Measurements from ENCODE around the gene CACNA1F.

CACNA1F gene

DNA sequence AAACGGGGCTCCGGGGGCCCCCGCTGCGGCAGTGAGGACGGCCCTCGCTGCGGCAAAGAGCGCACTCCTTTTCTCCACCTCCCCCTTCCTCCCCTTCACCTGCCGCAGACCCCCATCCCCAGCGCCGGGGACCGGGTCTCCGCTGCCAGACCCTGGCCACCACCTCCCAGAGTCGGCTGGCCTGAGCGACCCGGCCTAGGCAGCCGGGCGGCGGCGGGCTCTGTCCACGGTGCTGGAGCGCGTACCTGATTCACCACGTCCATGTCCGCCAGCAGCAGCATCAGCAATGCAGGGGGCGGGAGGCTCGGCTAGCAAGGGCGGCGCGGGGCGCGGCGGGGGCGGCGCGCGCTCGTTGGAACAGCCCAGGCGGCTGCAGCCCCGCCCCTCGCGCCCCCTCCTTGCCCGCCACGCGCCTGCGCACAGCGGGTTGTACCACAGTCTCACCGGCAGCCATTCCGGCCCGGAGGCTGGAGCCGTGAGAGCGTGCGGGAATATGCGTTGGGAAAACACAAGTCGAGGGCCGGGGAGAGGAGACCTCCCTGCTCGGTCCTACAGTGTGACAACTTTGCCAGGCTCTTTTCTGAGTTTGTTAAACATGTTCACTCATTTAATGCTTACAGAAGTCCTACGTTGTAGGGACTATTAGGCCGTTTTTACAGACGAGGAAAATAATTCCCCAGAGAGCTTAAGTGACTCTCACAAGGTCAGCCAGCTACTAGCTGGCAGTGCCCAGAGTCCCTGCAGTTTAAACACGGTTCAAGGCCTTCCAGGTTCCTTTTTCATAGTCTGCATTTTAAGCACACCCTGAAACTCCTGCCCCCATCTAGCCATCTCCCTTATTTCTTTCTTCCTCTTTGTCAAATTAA is 33.0 kb downstream of the CACNA1F start, which contains the start of gene SYP:
SYP (minus strand) TSS at position 288 of the 866 bp plus-strand sequence; CDS start at position 281, 7 bp downstream.
- no peaks in the 10 kb centered on the region for H3K36me3 ChIP-seq (ENCODE audit: control insufficient read depth, insufficient read depth, low read length)
- 0 to 13% methylated on average over 10 to 16 of the region's 61 CpGs for WGBS, 2 experiments (ENCODE audit: insufficient coverage in 2 of 2)
- H3K27ac ChIP-seq (ENCODE audit: low read depth, low read length, severe bottlenecking) = no peak within 1 kb of the TSS
- no peaks in the 10 kb centered on the region for H3K9me3 ChIP-seq (ENCODE audit: control insufficient read depth, low read length)
- H3K4me1 ChIP-seq (ENCODE audit: control insufficient read depth, insufficient read depth, low read length, poor library complexity, severe bottlenecking) = peaks cover 4% of the 10 kb centered on the region
- H3K4me3 ChIP-seq (ENCODE audit: extremely low read depth, insufficient read depth, low read length, poor library complexity, severe bottlenecking) = no peak within 1 kb of the TSS

DNA sequence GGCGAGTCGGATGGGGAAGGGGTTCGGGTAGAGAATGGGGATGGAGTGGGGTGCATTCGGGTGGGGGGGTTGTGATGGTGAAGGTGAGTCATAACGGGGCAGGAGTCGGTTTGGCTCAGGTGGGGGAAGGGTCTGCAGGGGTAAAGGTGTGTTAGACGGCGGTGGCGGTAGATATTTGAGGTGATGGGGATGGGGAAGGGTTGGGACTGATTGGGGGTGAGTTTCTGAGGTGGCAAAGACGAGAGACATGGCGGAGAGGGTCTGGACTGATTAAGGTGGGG is 33.9 kb downstream of the CACNA1F start:
- peaks cover 4% of the 10 kb centered on the region for H3K4me1 ChIP-seq (ENCODE audit: control insufficient read depth, insufficient read depth, low read length, poor library complexity, severe bottlenecking)
- H3K4me3 ChIP-seq (ENCODE audit: extremely low read depth, insufficient read depth, low read length, poor library complexity, severe bottlenecking) = no peak overlapping the region
- no peak overlapping the region for H3K27ac ChIP-seq (ENCODE audit: low read depth, low read length, severe bottlenecking)
- H3K9me3 ChIP-seq (ENCODE audit: control insufficient read depth, low read length) = no peaks in the 10 kb centered on the region
- no peaks in the 10 kb centered on the region for H3K36me3 ChIP-seq (ENCODE audit: control insufficient read depth, insufficient read depth, low read length)
- 19% methylated on average over 9 of the region's 11 CpGs; no CpG with 5 or more reads in 1 of the 2 experiments for WGBS, 2 experiments (ENCODE audit: insufficient coverage in 2 of 2)

DNA sequence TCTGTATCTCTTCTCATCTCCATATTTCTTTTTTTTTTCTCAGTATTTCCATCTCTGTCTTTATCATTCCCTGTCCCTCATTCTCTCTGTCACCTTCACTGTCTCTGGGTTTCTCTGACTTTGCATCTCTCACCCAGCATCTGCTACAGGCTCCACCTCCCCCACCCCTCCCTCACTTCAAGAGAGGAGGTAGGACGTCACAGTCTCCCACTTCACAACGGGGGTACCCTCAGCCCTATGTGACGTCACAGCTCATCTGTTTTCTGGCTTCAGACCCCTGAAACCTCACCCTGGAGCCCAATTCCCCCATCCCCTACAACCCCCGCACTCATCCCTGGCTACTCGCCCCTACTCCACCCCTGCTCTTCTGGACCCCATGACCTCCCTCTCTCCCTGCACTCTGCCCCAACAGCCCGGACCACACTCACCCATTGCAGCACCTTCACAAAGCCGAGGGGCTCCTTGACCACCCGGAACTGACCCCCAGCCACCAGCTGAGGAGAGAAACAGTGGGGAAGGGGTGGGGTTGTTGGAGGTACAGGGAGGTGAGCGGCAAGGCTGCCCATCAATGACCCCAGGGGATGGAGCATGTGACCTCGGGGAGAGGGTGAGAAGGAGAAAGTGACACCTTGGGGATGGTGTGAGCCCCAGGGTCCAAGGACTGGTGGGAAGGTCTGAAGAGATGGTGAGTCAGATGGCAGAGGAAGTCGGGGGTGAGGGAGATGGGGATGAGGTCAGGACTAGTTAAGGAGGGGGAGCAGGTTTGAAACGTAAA is 34.4 kb downstream of the CACNA1F start:
- Histone ChIP-seq H3K27ac (ENCODE audit: low read depth, low read length, severe bottlenecking) (no peak overlapping the region), H3K4me1 (ENCODE audit: control insufficient read depth, insufficient read depth, low read length, poor library complexity, severe bottlenecking) (peaks cover 4% of the 10 kb centered on the region), H3K9me3 (ENCODE audit: control insufficient read depth, low read length) (no peaks in the 10 kb centered on the region), H3K36me3 (ENCODE audit: control insufficient read depth, insufficient read depth, low read length) (no peaks in the 10 kb centered on the region), H3K4me3 (ENCODE audit: extremely low read depth, insufficient read depth, low read length, poor library complexity, severe bottlenecking) (no peak overlapping the region)
- 14% methylated on average over 1 of the region's 12 CpGs; no CpG with 5 or more reads in 1 of the 2 experiments for WGBS, 2 experiments (ENCODE audit: insufficient coverage in 2 of 2)

DNA sequence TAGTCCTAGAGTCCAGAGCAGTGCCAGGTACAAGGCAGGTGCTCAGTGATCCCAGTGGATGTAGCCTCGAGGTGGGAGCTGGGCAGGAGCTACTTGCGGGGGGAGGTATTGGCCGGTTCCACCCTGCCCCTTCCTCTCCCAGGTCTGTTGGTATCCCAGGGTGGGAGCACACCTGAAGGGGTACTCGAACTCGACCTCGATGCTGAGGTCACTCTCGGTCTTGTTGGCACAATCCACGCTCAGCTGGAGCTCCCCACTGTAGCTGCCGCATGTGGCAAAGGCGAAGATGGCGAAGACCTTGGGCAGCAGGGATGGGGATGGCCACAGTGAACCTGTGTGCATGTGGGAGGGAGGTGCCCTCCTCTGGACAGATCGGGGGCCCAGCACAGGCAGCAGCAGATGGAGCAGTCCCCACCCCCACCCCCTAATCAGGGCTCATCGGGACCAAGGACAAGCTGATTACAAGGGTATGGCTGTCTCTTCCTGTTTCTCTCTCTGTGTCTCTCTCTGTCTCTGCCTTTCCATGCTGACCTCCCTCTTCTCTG is 35.5 kb downstream of the CACNA1F start:
- H3K36me3 ChIP-seq (ENCODE audit: control insufficient read depth, insufficient read depth, low read length) = no peaks in the 10 kb centered on the region
- WGBS, 2 experiments (ENCODE audit: insufficient coverage in 2 of 2) = 82 to 99% methylated on average over 6 to 8 of the region's 13 CpGs

DNA sequence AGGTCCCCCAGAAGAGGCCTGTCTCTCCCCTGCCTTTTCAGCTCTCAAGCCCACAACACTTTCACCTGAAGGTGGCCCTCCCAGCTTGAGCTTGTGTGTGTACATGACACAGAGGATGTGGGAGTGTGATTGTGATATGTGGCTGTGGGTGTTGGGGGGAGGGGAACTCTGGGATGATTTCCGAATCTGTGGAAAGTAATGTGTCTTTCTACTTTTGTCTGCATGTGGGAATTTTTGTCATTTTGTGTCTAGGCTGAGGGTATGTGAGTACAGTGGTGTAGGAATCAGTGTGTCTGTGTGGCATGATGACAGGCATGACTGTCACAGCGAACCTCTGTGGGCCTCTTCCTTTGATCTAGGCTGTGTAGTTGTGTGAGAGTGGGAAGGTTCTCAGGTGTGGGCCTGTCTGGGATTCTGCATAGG is 39.6 kb downstream of the CACNA1F start:
- no peaks in the 10 kb centered on the region for H3K9me3 ChIP-seq (ENCODE audit: control insufficient read depth, low read length)
- H3K36me3 ChIP-seq (ENCODE audit: control insufficient read depth, insufficient read depth, low read length) = no peaks in the 10 kb centered on the region
- peaks cover under 1% of the 10 kb centered on the region for H3K4me1 ChIP-seq (ENCODE audit: control insufficient read depth, insufficient read depth, low read length, poor library complexity, severe bottlenecking)
- WGBS, 2 experiments (ENCODE audit: insufficient coverage in 2 of 2) = 92% methylated on average over 2 of the region's 2 CpGs; no CpG with 5 or more reads in 1 of the 2 experiments
- no peak overlapping the region for H3K27ac ChIP-seq (ENCODE audit: low read depth, low read length, severe bottlenecking)
- H3K4me3 ChIP-seq (ENCODE audit: extremely low read depth, insufficient read depth, low read length, poor library complexity, severe bottlenecking) = no peak overlapping the region

More for the DNA sequence above, 35.5 kb downstream of the CACNA1F start:
- Histone ChIP-seq H3K9me3 (ENCODE audit: control insufficient read depth, low read length) (no peaks in the 10 kb centered on the region), H3K4me1 (ENCODE audit: control insufficient read depth, insufficient read depth, low read length, poor library complexity, severe bottlenecking) (peaks cover 4% of the 10 kb centered on the region), H3K27ac (ENCODE audit: low read depth, low read length, severe bottlenecking) (no peak overlapping the region), H3K4me3 (ENCODE audit: extremely low read depth, insufficient read depth, low read length, poor library complexity, severe bottlenecking) (no peak overlapping the region)

DNA sequence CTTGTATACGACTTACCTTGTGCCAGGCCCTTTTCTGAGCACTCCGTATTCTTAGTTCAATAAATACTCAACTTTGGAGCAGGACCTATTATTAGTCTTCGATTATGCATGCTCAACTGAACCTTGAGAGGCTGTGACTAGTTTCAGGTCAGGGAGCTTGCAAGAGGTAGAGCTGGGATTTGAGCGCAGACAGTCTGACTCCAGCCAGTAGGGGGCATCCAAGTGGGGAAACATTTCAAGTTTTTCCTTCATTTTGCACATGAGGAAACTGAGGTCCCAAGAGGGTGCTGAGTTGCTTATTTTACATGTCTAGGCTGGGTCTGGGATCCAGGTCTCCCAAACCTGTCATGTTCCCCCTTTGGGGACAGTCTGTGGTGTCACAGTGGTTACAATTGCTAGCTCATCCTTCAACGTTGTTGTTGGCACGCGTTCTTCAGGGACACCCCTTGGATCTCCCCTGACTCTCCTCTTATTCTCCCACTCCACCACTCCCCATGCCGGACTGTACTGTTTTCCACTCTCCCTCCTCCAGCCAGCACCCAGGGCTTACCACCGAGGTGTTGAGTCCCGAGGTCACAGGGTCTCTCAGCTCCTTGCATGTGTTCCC is 40.3 kb downstream of the CACNA1F start:
- 75% methylated on average over 5 of the region's 10 CpGs; no CpG with 5 or more reads in 1 of the 2 experiments for WGBS, 2 experiments (ENCODE audit: insufficient coverage in 2 of 2)
- no peaks in the 10 kb centered on the region for H3K9me3 ChIP-seq (ENCODE audit: control insufficient read depth, low read length)
- no peaks in the 10 kb centered on the region for H3K4me1 ChIP-seq (ENCODE audit: control insufficient read depth, insufficient read depth, low read length, poor library complexity, severe bottlenecking)
- no peak overlapping the region for H3K4me3 ChIP-seq (ENCODE audit: extremely low read depth, insufficient read depth, low read length, poor library complexity, severe bottlenecking)
- no peak overlapping the region for H3K27ac ChIP-seq (ENCODE audit: low read depth, low read length, severe bottlenecking)
- no peaks in the 10 kb centered on the region for H3K36me3 ChIP-seq (ENCODE audit: control insufficient read depth, insufficient read depth, low read length)

DNA sequence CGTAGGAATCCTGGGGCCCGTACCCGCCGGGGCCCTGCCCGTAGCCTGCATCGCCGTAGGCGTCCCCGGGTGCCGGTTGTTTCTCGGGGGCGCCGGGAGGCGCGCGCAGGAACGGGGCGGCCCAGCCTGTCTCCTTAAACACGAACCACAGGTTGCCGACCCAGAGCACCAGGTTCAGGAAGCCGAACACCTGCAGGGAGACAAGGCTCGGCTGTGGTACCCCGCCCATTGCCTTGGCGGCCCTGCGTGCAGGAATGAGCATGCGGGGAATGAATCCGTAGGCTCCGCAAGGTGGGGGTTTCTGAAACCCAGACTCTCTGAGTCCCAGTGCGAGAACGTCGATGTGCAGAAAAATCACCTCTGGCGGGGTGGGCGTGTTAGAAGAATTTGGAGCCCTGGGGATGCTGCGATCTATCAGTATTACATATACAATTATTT is 41.5 kb downstream of the CACNA1F start:
- peak overlapping the region; percentile 73 for H3K27ac ChIP-seq (ENCODE audit: low read depth, low read length, severe bottlenecking)
- H3K4me3 ChIP-seq (ENCODE audit: extremely low read depth, insufficient read depth, low read length, poor library complexity, severe bottlenecking) = peak overlapping the region; percentile 62
- no peaks in the 10 kb centered on the region for H3K4me1 ChIP-seq (ENCODE audit: control insufficient read depth, insufficient read depth, low read length, poor library complexity, severe bottlenecking)
- no peaks in the 10 kb centered on the region for H3K9me3 ChIP-seq (ENCODE audit: control insufficient read depth, low read length)
- H3K36me3 ChIP-seq (ENCODE audit: control insufficient read depth, insufficient read depth, low read length) = no peaks in the 10 kb centered on the region
- 0% methylated on average over 1 to 7 of the region's 34 CpGs for WGBS, 2 experiments (ENCODE audit: insufficient coverage in 2 of 2)

DNA sequence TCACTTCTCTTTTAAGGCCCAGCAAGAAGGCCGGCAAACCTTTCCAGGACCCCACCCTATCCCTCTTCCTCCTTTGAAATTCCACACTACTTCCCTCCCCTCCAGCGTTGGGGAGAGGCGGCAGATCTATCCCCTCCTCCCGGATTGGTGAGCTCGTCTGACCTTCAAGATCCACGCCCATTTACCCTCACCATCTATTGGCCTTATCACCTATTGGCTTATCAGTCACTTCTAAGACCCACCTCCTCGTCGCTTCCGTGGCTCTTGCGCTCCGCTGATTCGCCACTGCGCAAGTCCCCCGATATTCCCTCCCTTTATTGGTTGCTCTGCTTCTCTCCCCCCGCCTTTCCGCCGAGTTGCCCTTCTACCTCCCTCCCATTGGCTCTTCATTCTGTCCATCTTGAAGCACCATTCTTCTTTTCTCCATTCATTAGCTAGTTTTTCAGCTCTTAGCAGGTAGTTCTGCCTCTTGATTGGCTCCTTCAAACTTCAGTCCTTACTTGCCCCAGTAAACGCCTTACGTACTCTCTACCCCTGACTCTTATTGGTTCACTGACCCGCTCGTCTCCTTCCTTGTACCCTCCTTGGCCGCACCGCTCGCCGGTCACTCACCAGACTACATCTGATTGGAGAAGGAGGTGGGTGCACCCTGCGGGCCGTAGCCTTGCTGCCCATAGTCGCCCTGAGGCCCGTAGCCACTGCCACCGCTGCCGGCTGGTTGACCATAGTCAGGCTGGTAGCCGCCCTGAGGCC is 42.1 kb downstream of the CACNA1F start:
- Histone ChIP-seq H3K9me3 (ENCODE audit: control insufficient read depth, low read length) (no peaks in the 10 kb centered on the region), H3K27ac (ENCODE audit: low read depth, low read length, severe bottlenecking) (peak overlapping the region; percentile 73), H3K4me3 (ENCODE audit: extremely low read depth, insufficient read depth, low read length, poor library complexity, severe bottlenecking) (peak overlapping the region; percentile 62), H3K4me1 (ENCODE audit: control insufficient read depth, insufficient read depth, low read length, poor library complexity, severe bottlenecking) (no peaks in the 10 kb centered on the region), H3K36me3 (ENCODE audit: control insufficient read depth, insufficient read depth, low read length) (no peaks in the 10 kb centered on the region)
- WGBS, 2 experiments (ENCODE audit: insufficient coverage in 2 of 2) = 0% methylated on average over 15 to 16 of the region's 32 CpGs

DNA sequence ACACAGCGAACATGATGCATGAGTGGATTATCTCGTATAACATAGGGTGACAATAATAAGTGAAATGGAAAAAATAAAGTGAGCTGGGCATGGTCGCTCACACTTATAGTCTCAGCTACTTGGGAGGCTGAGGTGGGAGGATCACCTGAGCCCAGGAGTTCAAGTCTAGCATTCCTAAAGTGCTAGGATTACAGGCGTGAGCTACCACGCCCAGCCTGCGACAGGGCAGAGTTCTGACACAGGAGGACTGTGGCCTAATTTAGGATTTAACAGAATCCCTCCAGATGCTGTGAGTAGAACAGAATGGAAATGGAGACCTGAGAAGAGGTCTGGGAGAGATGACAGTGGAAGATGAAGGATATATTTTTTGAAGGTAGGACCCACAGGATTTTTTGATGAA is 43.5 kb downstream of the CACNA1F start:
- Histone ChIP-seq H3K27ac (ENCODE audit: low read depth, low read length, severe bottlenecking) (no peak overlapping the region), H3K9me3 (ENCODE audit: control insufficient read depth, low read length) (no peaks in the 10 kb centered on the region), H3K4me3 (ENCODE audit: extremely low read depth, insufficient read depth, low read length, poor library complexity, severe bottlenecking) (no peak overlapping the region), H3K4me1 (ENCODE audit: control insufficient read depth, insufficient read depth, low read length, poor library complexity, severe bottlenecking) (no peaks in the 10 kb centered on the region), H3K36me3 (ENCODE audit: control insufficient read depth, insufficient read depth, low read length) (no peaks in the 10 kb centered on the region)
- WGBS, 2 experiments (ENCODE audit: insufficient coverage in 2 of 2) = 94 to 96% methylated on average over 4 to 5 of the region's 6 CpGs
